HCT116 (cell line): ENCODE data around the gene CHST3. TPM values are rescaled to one million over a fixed set of nuclear protein-coding genes. Genes with fewer than 3 reads are reported as not detected.

ENCODE experiments used
- ATAC-seq: fragments of 200-7000 bp; cut with Tn5 transposase; 2 replicates; pipeline ENCODE4 v1.9.1; 2020; ENCODE audit warnings: mild to moderate bottlenecking, moderate library complexity
- BruUV-seq: library from RNA; stranded (reverse); fragments of 400-500 nt; replicated peaks from 2 replicates; lab custom pipeline; 2021; lab: Mats Ljungman, UMichigan
- CTCF ChIA-PET: fragments of 300-600 bp; sonication (Branson Sonifier 250); formaldehyde crosslinking; loops from one replicate; lab custom pipeline; 2021; ENCODE audit warnings: antibody characterized with exemption; lab: Charles Lee
- POLR2A ChIA-PET: fragments of 300-600, 350-600 bp; sonication (Branson Sonifier 250); formaldehyde crosslinking; loops from one replicate; lab custom pipeline; 2021; ENCODE audit warnings: antibody characterized with exemption; lab: Charles Lee
- RAD21 ChIA-PET, 2 experiments: fragments of 300-600 bp; sonication (Branson Sonifier 250); formaldehyde crosslinking; loops; one replicate each; lab custom pipeline; 2023; ENCODE audit warnings: low total read pairs in 2 of 2; ENCODE audit not compliant: uncharacterized antibody in 2 of 2, unreplicated experiment in 2 of 2, low non-redundant PET in 1 of 2; lab: Charles Lee
- DNase-seq: peaks from one replicate; pipeline ENCODE4 v3.0.0-alpha.2; 2010; ENCODE audit warnings: low read depth, low spot score
- H2AFZ ChIP-seq: fragments of 200-600 bp; shearing (Covaris generic), sonication (generic); 2 replicates; pipeline ENCODE4 v1.6.1; 2017; ENCODE audit warnings: low read depth, mixed run types, mixed read lengths, antibody characterized with exemption, low read length; ENCODE audit not compliant: poor library complexity, severe bottlenecking
- H3K27ac ChIP-seq: 2 replicates; pipeline ENCODE4 v1.5.1; 2012; ENCODE audit warnings: low read depth, low read length
- H3K27me3 ChIP-seq: fragments of 200-600 bp; sonication (generic); 2 replicates; pipeline ENCODE4 v1.6.1; 2016; ENCODE audit warnings: mixed run types, low read length, mixed read lengths; ENCODE audit not compliant: insufficient read depth
- H3K36me3 ChIP-seq, 2 experiments: fragments of 200-500 bp in 1 of 2; fragments of 200-600 bp in 1 of 2; sonication (Bioruptor generic) in 1 of 2; sonication (generic) in 1 of 2; 2 replicates each; pipeline versions ENCODE4 v1.5.1 to v1.6.1; 2014 to 2016; ENCODE audit warnings: low read length in 2 of 2, inconsistent platforms in 1 of 2, mixed read lengths in 1 of 2, mixed run types in 1 of 2; ENCODE audit not compliant: insufficient read depth in 2 of 2, control insufficient read depth in 1 of 2
- H3K4me1 ChIP-seq, 2 experiments: fragments of 200-600 bp in 1 of 2; sonication (generic) in 1 of 2; 2 replicates each; pipeline versions ENCODE4 v1.5.1 to v1.6.1; 2012 to 2017; ENCODE audit warnings: low read length in 2 of 2, inconsistent platforms in 1 of 2, mild to moderate bottlenecking in 1 of 2, mixed read lengths in 1 of 2, mixed run types in 1 of 2, moderate library complexity in 1 of 2; ENCODE audit not compliant: insufficient read depth in 2 of 2, control insufficient read depth in 1 of 2
- H3K4me2 ChIP-seq: fragments of 200-600 bp; sonication (generic); 2 replicates; pipeline ENCODE4 v1.6.1; 2017; ENCODE audit warnings: mixed run types, low read length, mixed read lengths
- H3K4me3 ChIP-seq, 2 experiments: fragments of 200-600 bp in 1 of 2; sonication (generic) in 1 of 2; replicated peaks in 1 of 2; 2 replicates each; pipeline ENCODE4 v1.5.1; 2011 to 2016; ENCODE audit warnings: low read length in 2 of 2, control low read depth in 1 of 2, low read depth in 1 of 2, mild to moderate bottlenecking in 1 of 2, mixed read lengths in 1 of 2, mixed run types in 1 of 2
- H3K79me2 ChIP-seq: fragments of 200-600 bp; sonication (generic); 2 replicates; pipeline ENCODE4 v1.6.1; 2017; ENCODE audit warnings: mild to moderate bottlenecking, mixed run types, low read length, moderate library complexity, mixed read lengths; ENCODE audit not compliant: insufficient read depth
- H3K9ac ChIP-seq: fragments of 200-600 bp; sonication (generic); 2 replicates; pipeline ENCODE4 v1.6.1; 2016; ENCODE audit warnings: low read length, mixed read lengths
- H3K9me2 ChIP-seq: fragments of 200-600 bp; sonication (generic), shearing (Covaris generic); 2 replicates; pipeline ENCODE4 v1.6.1; 2017; ENCODE audit warnings: mixed run types, mild to moderate bottlenecking, moderate library complexity; ENCODE audit not compliant: insufficient read depth
- H3K9me3 ChIP-seq, 2 experiments: fragments of 200-500 bp in 1 of 2; fragments of 200-600 bp in 1 of 2; sonication (Bioruptor generic) in 1 of 2; sonication (generic) in 1 of 2; 2 replicates each; pipeline ENCODE4 v1.6.1; 2014 to 2017; ENCODE audit warnings: low read length in 2 of 2, mixed read lengths in 2 of 2, inconsistent platforms in 1 of 2, low read depth in 1 of 2, mild to moderate bottlenecking in 1 of 2, mixed run types in 1 of 2, moderate library complexity in 1 of 2; ENCODE audit not compliant: control insufficient read depth in 1 of 2, insufficient read depth in 1 of 2
- H4K20me1 ChIP-seq: fragments of 200-600 bp; sonication (generic), shearing (Covaris generic); 2 replicates; pipeline ENCODE4 v1.6.1; 2017; ENCODE audit warnings: mixed run types, mild to moderate bottlenecking, moderate library complexity; ENCODE audit not compliant: insufficient read depth
- EZH2phosphoT487 ChIP-seq: fragments of 200-600 bp; IDR thresholded peaks from 2 replicates; pipeline ENCODE4 v1.6.1; 2018; ENCODE audit warnings: antibody characterized with exemption, borderline replicate concordance
- RAD21 ChIP-seq: IDR thresholded peaks from 2 replicates; pipeline ENCODE4 v1.6.1; 2012; ENCODE audit warnings: low read depth, mild to moderate bottlenecking
- REST ChIP-seq: IDR thresholded peaks from 2 replicates; pipeline ENCODE4 v1.6.1; 2012; ENCODE audit warnings: low read depth
- SIN3A ChIP-seq: IDR thresholded peaks from 2 replicates; pipeline ENCODE4 v1.6.1; 2012; ENCODE audit warnings: low read depth
- SRF ChIP-seq: IDR thresholded peaks from 2 replicates; pipeline ENCODE4 v1.6.1; 2012; ENCODE audit warnings: low read depth
- TCF7L2 ChIP-seq: IDR thresholded peaks from 2 replicates; pipeline ENCODE4 v1.7.0; 2011; ENCODE audit warnings: borderline replicate concordance, inconsistent platforms; ENCODE audit not compliant: insufficient read depth, insufficient read length; ENCODE audit errors: extremely low read depth
- ZFX ChIP-seq: fragments of 450-650 bp; IDR thresholded peaks from 2 replicates; pipeline ENCODE4 v1.6.1; 2017
- intact Hi-C: fragments of 100-400 bp; cut with micrococcal nuclease; formaldehyde crosslinking; loops from 2 replicates; pipeline ENCODE4 v1.10.0; 2022
- total RNA-seq: library from RNA; stranded (reverse); gene quantifications from one replicate; pipeline ENCODE4 v1.2.1, GENCODE V29; 2021; ENCODE audit not compliant: unreplicated experiment
- TF ChIP-seq, protein P1 (sequence below), 3 experiments: fragments of 200-600 bp in 1 of 3; sonication (generic) in 1 of 3; IDR thresholded peaks in 2 of 3; conservative IDR thresholded peaks in 1 of 3; 2 replicates each; pipeline ENCODE4 v1.5.1; 2012 to 2017; ENCODE audit warnings: low read depth in 2 of 3, low read length in 2 of 3, antibody characterized with exemption in 1 of 3, borderline replicate concordance in 1 of 3, control low read depth in 1 of 3, mild to moderate bottlenecking in 1 of 3, mixed read lengths in 1 of 3, mixed run types in 1 of 3, moderate library complexity in 1 of 3; ENCODE audit not compliant: insufficient read depth in 1 of 3

CHST3 gene
- total RNA-seq, 1 experiment from 2014 or later = 10.6 TPM

DNA sequence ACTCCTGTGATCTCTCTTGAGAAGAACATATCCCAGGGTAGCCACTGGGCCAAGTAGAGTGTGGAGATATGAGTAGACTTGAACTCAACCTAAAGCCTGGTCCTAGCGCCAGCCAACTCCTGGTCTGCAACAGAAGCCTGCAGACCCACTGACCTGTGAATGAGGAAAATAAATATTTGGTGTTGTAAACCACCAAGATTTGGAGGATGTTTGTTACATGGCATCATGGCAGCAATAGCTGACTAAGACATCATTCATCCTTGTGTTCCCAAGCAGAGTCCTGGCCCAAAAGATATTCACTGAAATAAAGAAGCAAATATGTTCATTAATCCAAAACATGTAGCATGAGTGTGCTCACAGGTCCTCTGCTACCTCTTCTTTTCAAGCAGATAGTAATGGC lies 26.0 kb upstream of the CHST3 start:
- DNase-seq (no peak), ATAC-seq (no peak)
- CTCF ChIA-PET = no interaction called here
- Histone ChIP-seq H3K9me3 (peaks cover 0 to 5% of the 10 kb centered on the region in 2 experiments; a peak in 1 of 4 replicates), H4K20me1 (no peaks in the 10 kb centered on the region), H3K9ac (no peak overlapping the region), H3K79me2 (no peaks in the 10 kb centered on the region), H3K4me2 (no peak overlapping the region), H3K27me3 (no peaks in the 10 kb centered on the region), H3K27ac (no peak overlapping the region), H2AFZ (no peak overlapping the region), H3K36me3 (no peaks in the 10 kb centered on the region), H3K4me1 (no peaks in the 10 kb centered on the region), H3K4me3 (no peak overlapping the region), H3K9me2 (no peaks in the 10 kb centered on the region; the same call in 1 of the 2 replicates)
- POLR2A ChIA-PET = no interaction called here
- no TSS peak for BruUV-seq
- RAD21 ChIA-PET = no interaction called here
- intact Hi-C loops = no loop called here
- TF ChIP-seq SRF (no peak), REST (no peak)

DNA sequence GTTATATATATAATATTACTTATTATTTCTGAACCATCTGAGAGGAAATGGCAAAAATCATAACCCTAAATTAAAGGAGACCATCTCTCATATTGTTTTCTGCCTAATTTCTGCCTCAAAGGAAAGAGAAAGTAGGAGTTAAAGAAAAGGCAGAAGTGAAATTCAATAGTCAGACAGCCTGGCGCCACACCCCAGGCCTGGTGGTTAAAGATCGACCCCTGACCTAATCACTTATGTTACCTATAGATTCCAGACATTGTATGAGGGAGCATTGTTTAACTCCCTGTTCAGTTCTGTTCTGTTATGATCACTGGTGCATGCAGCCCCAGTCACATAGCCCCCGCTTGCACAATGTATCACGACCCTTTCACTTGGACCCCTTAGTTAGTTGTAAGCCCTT lies 24.9 kb upstream of the CHST3 start:
- no TSS peak for BruUV-seq
- H2AFZ ChIP-seq = no peak overlapping the region
- POLR2A ChIA-PET = no interaction called here
- H3K4me2 ChIP-seq = no peak overlapping the region
- TF ChIP-seq EZH2phosphoT487 (no peak), ZFX (no peak), RAD21 (no peak), TCF7L2 (no peak), SIN3A (no peak)
- TF ChIP-seq, protein P1, sequence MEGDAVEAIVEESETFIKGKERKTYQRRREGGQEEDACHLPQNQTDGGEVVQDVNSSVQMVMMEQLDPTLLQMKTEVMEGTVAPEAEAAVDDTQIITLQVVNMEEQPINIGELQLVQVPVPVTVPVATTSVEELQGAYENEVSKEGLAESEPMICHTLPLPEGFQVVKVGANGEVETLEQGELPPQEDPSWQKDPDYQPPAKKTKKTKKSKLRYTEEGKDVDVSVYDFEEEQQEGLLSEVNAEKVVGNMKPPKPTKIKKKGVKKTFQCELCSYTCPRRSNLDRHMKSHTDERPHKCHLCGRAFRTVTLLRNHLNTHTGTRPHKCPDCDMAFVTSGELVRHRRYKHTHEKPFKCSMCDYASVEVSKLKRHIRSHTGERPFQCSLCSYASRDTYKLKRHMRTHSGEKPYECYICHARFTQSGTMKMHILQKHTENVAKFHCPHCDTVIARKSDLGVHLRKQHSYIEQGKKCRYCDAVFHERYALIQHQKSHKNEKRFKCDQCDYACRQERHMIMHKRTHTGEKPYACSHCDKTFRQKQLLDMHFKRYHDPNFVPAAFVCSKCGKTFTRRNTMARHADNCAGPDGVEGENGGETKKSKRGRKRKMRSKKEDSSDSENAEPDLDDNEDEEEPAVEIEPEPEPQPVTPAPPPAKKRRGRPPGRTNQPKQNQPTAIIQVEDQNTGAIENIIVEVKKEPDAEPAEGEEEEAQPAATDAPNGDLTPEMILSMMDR (IDR thresholded peaks at IDR 0.05 in 2 of 3, conservative IDR thresholded peaks at IDR 0.05 in 1 of 3; ENCODE audit: borderline replicate concordance in 1 of 3, insufficient read depth in 1 of 3, low read depth in 2 of 3, low read length in 2 of 3) = no peak
- TF ChIP-seq, all 23 proteins: peak for 0
- Histone ChIP-seq H4K20me1 (no peaks in the 10 kb centered on the region), H3K9me2 (no peaks in the 10 kb centered on the region; the same call in 1 of the 2 replicates), H3K27ac (no peak overlapping the region), H3K9ac (no peak overlapping the region), H3K4me3 (no peak overlapping the region), H3K36me3 (no peaks in the 10 kb centered on the region), H3K9me3 (peaks cover 0 to 5% of the 10 kb centered on the region in 2 experiments; a peak in 1 of 4 replicates), H3K4me1 (no peaks in the 10 kb centered on the region), H3K79me2 (no peaks in the 10 kb centered on the region), H3K27me3 (no peaks in the 10 kb centered on the region)
- DNase-seq = no peak
- ATAC-seq = no peak
- ChIA-PET RAD21 (no interaction called here), CTCF (no interaction called here)
- intact Hi-C loops = no loop called here
